AG04450 (cell line): ENCODE data around the gene CPNE5. TPM values are rescaled to one million over a fixed set of nuclear protein-coding genes. Genes with fewer than 3 reads are reported as not detected.
"Not testable (repeated sequence)": the region's sequence is repeated elsewhere in the genome, so short reads cannot be mapped to it uniquely, and the experiment has no call there.

Source experiments
- CTCF ChIA-PET: fragments of 300-600, 350-600 bp; formaldehyde crosslinking; extraction: SDS; loops from one replicate; lab custom pipeline; 2022; ENCODE audit warnings: antibody characterized with exemption, inconsistent platforms; lab: Charles Lee
- POLR2A ChIA-PET: fragments of 350-600 bp; formaldehyde crosslinking; extraction: SDS; loops from one replicate; lab custom pipeline; 2021; ENCODE audit warnings: antibody characterized with exemption, inconsistent platforms; lab: Yijun Ruan, JAX
- DNase-seq: peaks from one replicate; pipeline ENCODE4 v3.0.0-alpha.2; 2011; ENCODE audit warnings: low read depth, low spot score
- H3K27ac ChIP-seq: one replicate; pipeline ENCODE4 v1.5.1; 2012; ENCODE audit warnings: low read depth, low read length, control low read depth
- H3K27me3 ChIP-seq: one replicate; pipeline ENCODE4 v1.6.0; 2012; ENCODE audit warnings: low read length; ENCODE audit not compliant: control insufficient read depth, insufficient read depth
- H3K4me3 ChIP-seq: 2 replicates; pipeline ENCODE4 v1.5.1; 2011; ENCODE audit warnings: mild to moderate bottlenecking, low read depth, low read length, control low read depth
- H3K9me3 ChIP-seq: 2 replicates; pipeline ENCODE4 v1.5.1; 2012; ENCODE audit warnings: low read length; ENCODE audit not compliant: control insufficient read depth, insufficient read depth
- polyA plus RNA-seq: library from polyadenylated mRNA; depleted of rRNA; stranded (reverse); fragments of >200 nt; gene quantifications from 2 replicates; pipeline ENCODE4 v1.2.3, GENCODE V29; 2011
- TF ChIP-seq, protein P1 (sequence below): IDR thresholded peaks from 2 replicates; pipeline ENCODE4 v1.5.1; 2011; ENCODE audit warnings: low read depth, low read length, control low read depth, inconsistent platforms

The CPNE5 gene
- polyA plus RNA-seq, 1 experiment: 0.10 TPM

DNA sequence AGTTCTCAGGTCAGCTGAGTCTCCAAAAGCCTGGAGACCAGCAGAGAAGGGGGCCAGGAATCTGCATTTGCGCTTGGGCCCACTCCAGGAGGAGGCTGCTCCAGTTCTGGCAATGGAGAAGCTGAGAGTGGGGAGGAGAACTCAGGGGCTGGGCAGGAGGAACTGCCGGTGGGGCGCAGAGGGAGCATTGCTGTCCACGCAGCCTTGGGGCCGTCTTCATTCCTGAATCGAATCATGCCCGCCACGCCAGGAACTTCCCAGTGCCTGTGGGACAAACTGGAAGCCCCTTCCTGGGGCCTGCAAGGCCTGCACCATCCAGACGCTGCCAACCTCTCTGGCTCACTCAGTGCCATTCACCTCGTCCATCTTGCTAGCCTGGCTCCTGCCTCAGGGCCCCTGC lies 124.7 kb downstream of the CPNE5 start:
- H3K27ac ChIP-seq: no peak overlapping the region
- ChIA-PET CTCF (no interaction called here), POLR2A (no interaction called here)
- no peak for DNase-seq
- TF ChIP-seq, protein P1, sequence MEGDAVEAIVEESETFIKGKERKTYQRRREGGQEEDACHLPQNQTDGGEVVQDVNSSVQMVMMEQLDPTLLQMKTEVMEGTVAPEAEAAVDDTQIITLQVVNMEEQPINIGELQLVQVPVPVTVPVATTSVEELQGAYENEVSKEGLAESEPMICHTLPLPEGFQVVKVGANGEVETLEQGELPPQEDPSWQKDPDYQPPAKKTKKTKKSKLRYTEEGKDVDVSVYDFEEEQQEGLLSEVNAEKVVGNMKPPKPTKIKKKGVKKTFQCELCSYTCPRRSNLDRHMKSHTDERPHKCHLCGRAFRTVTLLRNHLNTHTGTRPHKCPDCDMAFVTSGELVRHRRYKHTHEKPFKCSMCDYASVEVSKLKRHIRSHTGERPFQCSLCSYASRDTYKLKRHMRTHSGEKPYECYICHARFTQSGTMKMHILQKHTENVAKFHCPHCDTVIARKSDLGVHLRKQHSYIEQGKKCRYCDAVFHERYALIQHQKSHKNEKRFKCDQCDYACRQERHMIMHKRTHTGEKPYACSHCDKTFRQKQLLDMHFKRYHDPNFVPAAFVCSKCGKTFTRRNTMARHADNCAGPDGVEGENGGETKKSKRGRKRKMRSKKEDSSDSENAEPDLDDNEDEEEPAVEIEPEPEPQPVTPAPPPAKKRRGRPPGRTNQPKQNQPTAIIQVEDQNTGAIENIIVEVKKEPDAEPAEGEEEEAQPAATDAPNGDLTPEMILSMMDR: no peak
- H3K4me3 ChIP-seq: no peak overlapping the region
- H3K9me3 ChIP-seq: no peaks in the 10 kb centered on the region; the same call in 1 of the 2 replicates
- H3K27me3 ChIP-seq: peaks cover 38% of the 10 kb centered on the region

DNA sequence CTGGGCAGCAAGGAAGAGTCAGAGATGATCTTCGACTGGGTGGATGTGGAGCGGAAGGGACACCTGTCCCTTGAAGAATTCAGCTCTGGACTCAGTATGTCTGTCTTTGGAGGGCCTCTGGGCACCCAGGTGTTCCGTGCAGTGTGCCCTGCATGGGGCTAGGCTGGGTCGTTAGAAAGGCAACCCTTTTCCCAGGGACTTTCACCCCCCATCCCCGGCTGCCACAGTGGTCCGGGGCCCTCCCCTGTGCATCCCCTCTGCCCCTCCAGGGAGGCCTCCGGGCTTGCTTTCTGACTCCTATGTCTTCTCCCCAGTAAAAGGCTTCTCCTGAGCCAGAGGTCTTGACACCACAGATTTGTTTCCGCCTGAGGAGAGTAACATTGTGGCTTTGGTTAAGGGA lies 125.4 kb downstream of the CPNE5 start:
- peaks cover 34% of the 10 kb centered on the region for H3K27me3 ChIP-seq
- TF ChIP-seq, protein P1: no peak
- no peak overlapping the region for H3K4me3 ChIP-seq
- H3K27ac ChIP-seq: no peak overlapping the region
- ChIA-PET CTCF (interaction anchor here (0.9 kb wide), 1 partner anchor 99 kb away, joined by 3 read pairs; no protein-coding TSS in a partner anchor), POLR2A (no interaction called here)
- no peak for DNase-seq
- no peaks in the 10 kb centered on the region; the same call in 1 of the 2 replicates for H3K9me3 ChIP-seq

DNA sequence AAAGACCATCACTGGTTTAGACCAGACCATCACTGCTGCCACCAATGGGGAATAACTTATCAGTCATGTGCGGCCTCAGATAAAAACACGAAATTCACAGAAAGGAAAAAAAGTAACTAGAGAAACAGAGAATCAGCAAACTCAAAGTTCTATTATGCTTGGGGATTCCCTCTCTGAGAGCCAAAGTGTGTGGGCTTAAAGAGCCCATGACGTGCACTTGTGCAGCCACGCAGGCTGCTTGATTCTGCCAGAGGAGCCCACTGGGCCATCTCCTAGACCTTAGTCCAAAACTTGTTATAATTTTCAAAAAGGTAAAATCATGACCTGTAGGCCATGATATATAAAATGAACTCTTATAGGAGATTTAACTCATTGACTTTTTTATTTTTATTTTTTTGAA lies 126.4 kb downstream of the CPNE5 start:
- TF ChIP-seq, protein P1: no peak
- Histone ChIP-seq H3K9me3 (no peaks in the 10 kb centered on the region; the same call in 1 of the 2 replicates), H3K27me3 (peaks cover 29% of the 10 kb centered on the region), H3K4me3 (no peak overlapping the region), H3K27ac (no peak overlapping the region)
- DNase-seq: no peak
- ChIA-PET POLR2A (no interaction called here), CTCF (interaction anchor here (0.9 to 1.0 kb wide), 2 partner anchors 89 to 98 kb away, joined by 3 to 4 read pairs; no protein-coding TSS in a partner anchor)

DNA sequence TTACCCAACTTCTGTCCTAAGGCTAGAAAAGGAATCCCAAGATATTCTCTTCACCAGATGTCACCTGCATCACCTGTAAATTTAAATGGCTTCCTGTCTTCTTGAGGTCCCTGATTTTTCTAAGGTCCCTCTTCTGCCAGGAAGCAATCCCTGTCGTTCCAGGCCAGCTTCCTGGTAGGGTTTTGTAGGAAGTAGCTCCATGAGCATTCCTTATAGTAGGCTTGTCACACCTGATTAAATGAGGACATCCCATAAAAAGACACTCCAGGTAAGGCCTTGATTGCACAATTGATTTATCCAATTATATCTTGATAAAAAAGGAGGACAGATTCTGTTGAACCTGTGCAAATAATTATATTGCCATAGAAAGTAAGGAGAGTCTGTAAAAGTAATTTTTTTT lies 132.9 kb downstream of the CPNE5 start:
- Histone ChIP-seq H3K4me3 (no peak overlapping the region), H3K27ac (no peak overlapping the region), H3K9me3 (peaks cover 5% of the 10 kb centered on the region), H3K27me3 (peaks cover 17% of the 10 kb centered on the region)
- CTCF ChIA-PET: interaction anchor here (0.6 to 1.8 kb wide), 6 partner anchors 18 to 143 kb away, joined by 3 to 6 read pairs (median 4); no protein-coding TSS in a partner anchor
- DNase-seq: no peak
- POLR2A ChIA-PET: no interaction called here
- TF ChIP-seq, protein P1: no peak

DNA sequence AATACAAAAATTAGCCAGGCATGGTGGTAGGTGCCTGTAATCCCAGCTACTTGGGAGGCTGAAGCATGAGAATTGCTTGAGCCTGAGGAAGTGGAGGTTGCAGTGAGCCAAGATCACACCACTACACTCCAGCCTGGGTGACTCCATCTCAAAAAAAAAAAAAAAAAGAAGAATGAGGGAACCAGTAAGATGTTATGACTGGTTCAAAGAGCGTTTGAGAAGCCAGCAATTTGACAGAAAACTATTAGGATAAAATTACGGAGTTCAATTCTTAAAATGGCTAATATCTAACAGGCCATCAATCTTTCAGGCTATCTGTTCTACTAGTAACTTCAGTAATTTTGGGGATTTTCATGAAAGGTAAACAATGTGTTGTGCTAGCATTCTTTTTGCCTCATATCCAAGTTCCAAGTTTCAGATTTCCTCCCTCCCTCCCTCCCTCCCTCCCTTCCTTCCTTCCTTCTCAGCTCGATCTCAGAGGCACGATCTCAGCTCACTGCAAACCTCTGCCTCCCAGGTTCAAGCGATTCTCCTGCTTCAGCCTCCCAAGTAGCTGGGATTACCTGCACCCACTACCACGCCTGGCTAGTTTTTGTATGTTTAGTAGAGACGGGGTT lies 134.2 kb downstream of the CPNE5 start:
- DNase-seq, H3K27ac ChIP-seq, H3K9me3 ChIP-seq, POLR2A ChIA-PET, H3K4me3 ChIP-seq: not testable (repeated sequence)
- CTCF ChIA-PET: interaction anchor here (1.3 to 1.6 kb wide), 2 partner anchors 24 to 53 kb away, joined by 3 to 6 read pairs; no protein-coding TSS in a partner anchor
- peaks cover 17% of the 10 kb centered on the region for H3K27me3 ChIP-seq
